PC-9 (cell line): ENCODE measurements around the gene DLGAP5.

Experiments
- EZH2 ChIP-seq: fragments of 200-600 bp; sonication (generic); IDR thresholded peaks from 2 replicates; pipeline ENCODE4 v1.8.0; 2017; ENCODE audit warnings: antibody characterized with exemption, low read depth
- TF ChIP-seq, protein P1 (sequence below): fragments of 200-600 bp; sonication (generic); conservative IDR thresholded peaks from 2 replicates; pipeline ENCODE4 v1.6.1; 2017; ENCODE audit warnings: mixed run types, antibody characterized with exemption, mild to moderate bottlenecking, moderate library complexity

DNA sequence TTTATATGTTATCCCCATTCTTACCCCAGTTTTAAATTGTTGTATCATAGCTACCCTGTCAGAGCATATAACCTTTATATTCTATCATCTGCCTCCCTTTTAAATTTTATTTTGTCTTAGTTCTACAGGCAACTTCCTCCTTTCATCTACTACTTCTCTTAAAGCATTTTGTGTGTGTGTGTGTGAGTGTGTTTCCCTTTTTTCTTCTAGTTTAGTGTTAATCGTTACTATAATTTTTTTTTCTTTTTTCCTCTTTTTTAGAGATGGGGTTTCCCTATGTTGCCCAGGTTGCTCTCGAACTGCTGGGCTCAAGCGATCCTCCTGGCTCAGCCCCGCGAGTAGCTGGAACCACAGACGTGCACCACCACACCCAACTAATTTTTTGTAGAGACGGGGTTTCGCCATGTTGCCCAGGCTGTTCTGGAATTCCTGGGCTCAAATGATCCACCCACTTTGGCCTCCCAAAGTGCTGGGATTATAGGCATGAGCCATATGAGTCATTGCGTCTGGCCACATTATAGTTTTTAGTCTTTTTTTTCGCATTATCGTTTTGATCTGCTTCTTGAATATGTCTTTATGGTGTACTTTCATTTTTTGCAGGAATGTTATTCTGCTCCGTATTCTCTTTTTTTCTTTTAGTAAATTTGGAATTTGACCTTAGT is 46.8 kb upstream of the DLGAP5 start:
- TF ChIP-seq, protein P1, sequence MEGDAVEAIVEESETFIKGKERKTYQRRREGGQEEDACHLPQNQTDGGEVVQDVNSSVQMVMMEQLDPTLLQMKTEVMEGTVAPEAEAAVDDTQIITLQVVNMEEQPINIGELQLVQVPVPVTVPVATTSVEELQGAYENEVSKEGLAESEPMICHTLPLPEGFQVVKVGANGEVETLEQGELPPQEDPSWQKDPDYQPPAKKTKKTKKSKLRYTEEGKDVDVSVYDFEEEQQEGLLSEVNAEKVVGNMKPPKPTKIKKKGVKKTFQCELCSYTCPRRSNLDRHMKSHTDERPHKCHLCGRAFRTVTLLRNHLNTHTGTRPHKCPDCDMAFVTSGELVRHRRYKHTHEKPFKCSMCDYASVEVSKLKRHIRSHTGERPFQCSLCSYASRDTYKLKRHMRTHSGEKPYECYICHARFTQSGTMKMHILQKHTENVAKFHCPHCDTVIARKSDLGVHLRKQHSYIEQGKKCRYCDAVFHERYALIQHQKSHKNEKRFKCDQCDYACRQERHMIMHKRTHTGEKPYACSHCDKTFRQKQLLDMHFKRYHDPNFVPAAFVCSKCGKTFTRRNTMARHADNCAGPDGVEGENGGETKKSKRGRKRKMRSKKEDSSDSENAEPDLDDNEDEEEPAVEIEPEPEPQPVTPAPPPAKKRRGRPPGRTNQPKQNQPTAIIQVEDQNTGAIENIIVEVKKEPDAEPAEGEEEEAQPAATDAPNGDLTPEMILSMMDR: no peak
- no peak for TF ChIP-seq EZH2
